HG02840 (cell line): Measurements from ENCODE around the gene SLC17A4.

ENCODE experiments used
- ATAC-seq: cut with Tn5 transposase; IDR thresholded peaks from one replicate; pipeline ENCODE4 v1.9.1; 2021; ENCODE audit warnings: mild to moderate bottlenecking, moderate library complexity, moderate number of reproducible peaks; ENCODE audit not compliant: unreplicated experiment, low FRiP score

The SLC17A4 gene

GRCh38 chr6:25794784-25795183 is 40.2 kb downstream of the SLC17A4 start:
- no peak for ATAC-seq

GRCh38 chr6:25801436-25801835 is 46.9 kb downstream of the SLC17A4 start:
- no peak for ATAC-seq

- no peak for ATAC-seq
Measured at GRCh38 chr6:25804804-25805203, 50.3 kb downstream of the SLC17A4 start.

GRCh38 chr6:25815194-25815593 is 60.7 kb downstream of the SLC17A4 start:
- ATAC-seq, result no peak

- no peak for ATAC-seq
Measured at GRCh38 chr6:25816252-25816651, 61.7 kb downstream of the SLC17A4 start.

GRCh38 chr6:25821341-25821740 is 66.8 kb downstream of the SLC17A4 start:
- ATAC-seq, result no peak

- no peak for ATAC-seq
Measured at GRCh38 chr6:25829375-25829774, 74.8 kb downstream of the SLC17A4 start.

GRCh38 chr6:25830458-25830857 is 75.9 kb downstream of the SLC17A4 start:
- no peak for ATAC-seq
